ENCODE results near the gene VSTM1.
"Not testable (repeated sequence)": the region's sequence is repeated elsewhere in the genome, so short reads cannot be mapped to it uniquely, and the experiment has no call there.

VSTM1 gene, protein sequence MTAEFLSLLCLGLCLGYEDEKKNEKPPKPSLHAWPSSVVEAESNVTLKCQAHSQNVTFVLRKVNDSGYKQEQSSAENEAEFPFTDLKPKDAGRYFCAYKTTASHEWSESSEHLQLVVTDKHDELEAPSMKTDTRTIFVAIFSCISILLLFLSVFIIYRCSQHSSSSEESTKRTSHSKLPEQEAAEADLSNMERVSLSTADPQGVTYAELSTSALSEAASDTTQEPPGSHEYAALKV

GRCh38 chr19:54063350-54064116 lies at the start of gene VSTM1:
Gene VSTM1 (minus strand): TSS chr19:54063897. CDS start chr19:54063777, 120 bp downstream.
- DNase-seq = no peak

- DNase-seq = no peak
Measured at GRCh38 chr19:54109651-54110050, 46.0 kb upstream of the VSTM1 start.

DNA sequence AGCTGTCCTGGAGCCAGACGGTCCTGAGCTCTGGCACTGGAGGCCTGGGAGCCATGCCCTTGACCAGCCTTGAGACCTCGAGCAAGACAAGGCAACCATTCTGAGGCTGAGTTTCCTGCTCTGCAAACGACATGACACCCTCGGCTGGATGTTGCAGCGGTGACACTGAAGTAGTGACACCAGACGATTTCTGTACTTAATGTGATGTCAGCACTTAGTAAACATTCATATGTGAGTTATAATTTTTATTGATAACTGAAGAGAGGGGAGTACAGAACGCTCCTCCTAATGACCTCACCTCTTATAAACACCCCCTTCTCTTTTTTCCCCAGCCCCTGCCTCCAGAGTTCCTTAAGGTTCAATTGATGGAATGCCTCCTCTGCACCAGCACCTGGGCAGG lies 44.8 kb upstream of the VSTM1 start:
- no peak for DNase-seq

- no peak for DNase-seq
Measured at GRCh38 chr19:54107876-54108490, 44.3 kb upstream of the VSTM1 start.

DNA sequence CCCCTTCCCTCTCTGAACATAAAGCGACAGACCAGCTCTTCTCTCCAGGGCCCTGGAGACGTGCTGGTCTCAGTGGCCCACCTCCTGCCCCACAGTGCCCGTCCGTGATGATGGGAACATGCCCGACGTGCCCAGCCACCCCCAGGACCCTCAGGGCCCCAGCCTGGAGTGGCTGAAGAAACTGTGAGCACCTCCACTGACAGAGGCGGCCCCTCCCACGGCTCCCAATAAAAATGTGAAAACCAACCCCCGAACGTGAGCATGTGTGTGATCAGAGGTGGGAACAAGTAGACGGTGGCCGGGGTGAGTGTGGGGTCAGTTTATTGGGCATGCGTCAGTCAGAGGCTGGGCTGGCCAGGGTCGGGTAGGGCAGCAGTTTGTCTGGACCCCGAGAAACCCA lies 43.0 kb upstream of the VSTM1 start:
- DNase-seq = no peak

GRCh38 chr19:54105796-54106195 lies 42.1 kb upstream of the VSTM1 start:
- DNase-seq = no peak

- DNase-seq = no peak
Measured at GRCh38 chr19:54104998-54105715, 41.5 kb upstream of the VSTM1 start.

GRCh38 chr19:54102421-54103169 lies 38.9 kb upstream of the VSTM1 start, which contains the start of gene NDUFA3:
Gene NDUFA3 (plus strand): TSS chr19:54102855. CDS start chr19:54102879, 24 bp downstream.
- peak; percentile 99 for DNase-seq

DNA sequence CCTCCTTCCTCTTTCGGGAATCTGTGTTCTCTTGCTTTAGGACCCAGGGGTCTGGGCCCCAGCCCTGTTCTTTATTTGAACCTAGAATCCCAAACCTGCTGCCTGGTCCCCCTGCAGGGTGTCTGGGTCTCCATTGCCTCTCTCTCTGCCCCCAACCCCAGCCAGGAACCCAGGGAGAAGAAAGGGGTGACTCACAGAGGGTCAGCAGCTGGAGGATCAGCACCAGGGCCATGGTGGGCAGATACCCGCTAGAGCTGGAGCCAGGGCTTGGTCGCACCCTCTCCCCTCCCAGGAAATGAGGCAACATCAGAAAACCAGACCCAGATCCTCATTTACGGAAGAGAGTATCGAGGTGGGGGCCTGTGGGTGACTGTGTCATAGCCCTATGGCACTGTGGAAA lies 36.9 kb upstream of the VSTM1 start, which contains the start of gene OSCAR:
TSS of gene OSCAR (minus strand) at position 243 of the 400 bp plus-strand sequence. CDS start at position 232, 11 bp downstream.
- DNase-seq = no peak

DNA sequence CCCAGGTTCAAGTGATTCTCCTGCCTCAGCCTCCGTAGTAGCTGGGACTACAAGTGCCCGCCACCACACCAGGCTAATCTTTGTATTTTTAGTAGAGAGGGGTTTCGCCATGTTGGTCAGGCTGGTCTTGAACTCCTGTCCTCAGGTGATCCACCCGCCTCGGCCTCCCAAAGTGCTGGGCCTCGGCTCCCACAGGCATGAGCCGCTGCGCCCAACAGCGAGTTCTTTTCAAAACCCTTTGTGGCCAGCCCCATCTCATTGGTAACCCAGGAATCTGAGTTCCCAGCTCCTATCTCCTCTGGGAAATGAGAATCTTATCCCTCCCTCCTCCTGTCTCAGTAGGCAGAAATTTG lies 36.2 kb upstream of the VSTM1 start:
- DNase-seq = not testable (repeated sequence)

DNA sequence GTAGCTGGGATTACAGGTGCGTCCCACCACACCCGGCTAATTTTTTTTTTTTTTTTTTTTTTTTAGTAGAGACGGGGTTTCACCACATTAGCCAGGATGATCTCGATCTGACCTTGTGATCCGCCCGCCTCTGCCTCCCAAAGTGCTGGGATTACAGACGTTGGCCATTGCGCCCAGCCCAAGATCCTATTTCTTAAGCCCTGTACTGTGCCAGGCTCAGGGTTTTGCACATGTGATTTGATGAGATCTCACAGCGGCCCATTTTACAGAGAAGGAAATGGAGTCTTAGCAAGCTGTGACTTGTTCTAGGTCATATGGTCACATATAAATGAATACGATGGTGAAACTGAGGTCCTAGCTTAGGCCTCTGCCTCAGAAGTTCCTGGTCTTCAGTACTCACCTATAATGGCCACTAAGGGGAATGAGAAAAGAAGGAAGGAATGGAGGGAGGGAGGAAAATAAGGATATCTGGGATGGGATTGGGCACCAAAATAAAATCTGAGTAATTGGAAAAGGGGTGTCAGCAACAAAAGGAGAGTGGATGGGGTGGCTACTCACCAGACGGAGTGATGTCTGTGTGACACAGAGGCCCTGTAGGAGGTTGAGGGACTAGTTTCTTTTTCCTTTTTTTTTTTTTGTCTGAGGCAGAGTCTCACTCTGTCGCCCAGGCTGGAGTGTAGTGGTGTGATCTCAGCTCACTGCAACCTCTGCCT lies 35.6 kb upstream of the VSTM1 start:
- DNase-seq = no peak

- DNase-seq = peak; percentile 11
Measured at GRCh38 chr19:54096617-54097106, 33.0 kb upstream of the VSTM1 start.

DNA sequence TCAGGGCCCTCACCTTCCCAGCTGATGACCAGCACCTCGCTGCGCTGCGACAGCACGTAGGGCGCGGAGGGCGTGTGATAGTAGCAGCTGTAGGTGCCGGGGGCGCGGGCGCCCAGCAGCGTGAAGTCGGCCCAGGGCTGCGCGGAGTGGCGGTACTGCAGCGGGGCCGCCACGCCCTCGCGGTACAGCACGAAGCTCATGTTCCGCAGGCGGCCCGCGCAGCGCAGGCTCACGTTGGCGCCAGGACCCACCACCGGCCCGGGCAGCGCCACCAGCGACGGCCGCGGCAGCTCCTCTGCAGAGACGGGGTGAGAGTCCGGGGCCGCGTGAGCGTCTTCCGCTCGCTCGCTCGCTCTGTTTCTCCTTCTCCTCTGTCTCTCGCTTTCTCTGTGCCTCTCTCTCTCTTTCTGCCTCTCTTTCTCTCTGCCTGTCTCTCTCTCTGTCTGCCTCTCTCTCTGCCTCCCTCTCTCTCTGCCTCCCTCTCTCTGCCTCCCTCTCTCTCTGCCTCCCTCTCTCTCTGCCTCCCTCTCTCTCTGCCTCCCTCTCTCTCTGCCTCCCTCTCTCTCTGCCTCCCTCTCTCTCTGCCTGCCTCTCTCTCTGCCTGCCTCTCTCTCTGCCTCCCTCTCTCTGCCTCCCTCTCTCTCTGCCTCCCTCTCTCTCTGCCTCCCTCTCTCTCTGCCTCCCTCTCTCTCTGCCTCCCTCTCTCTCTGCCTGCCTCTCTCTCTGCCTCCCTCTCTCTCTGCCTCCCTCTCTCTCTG lies 32.3 kb upstream of the VSTM1 start:
- DNase-seq = peak; percentile 44

DNA sequence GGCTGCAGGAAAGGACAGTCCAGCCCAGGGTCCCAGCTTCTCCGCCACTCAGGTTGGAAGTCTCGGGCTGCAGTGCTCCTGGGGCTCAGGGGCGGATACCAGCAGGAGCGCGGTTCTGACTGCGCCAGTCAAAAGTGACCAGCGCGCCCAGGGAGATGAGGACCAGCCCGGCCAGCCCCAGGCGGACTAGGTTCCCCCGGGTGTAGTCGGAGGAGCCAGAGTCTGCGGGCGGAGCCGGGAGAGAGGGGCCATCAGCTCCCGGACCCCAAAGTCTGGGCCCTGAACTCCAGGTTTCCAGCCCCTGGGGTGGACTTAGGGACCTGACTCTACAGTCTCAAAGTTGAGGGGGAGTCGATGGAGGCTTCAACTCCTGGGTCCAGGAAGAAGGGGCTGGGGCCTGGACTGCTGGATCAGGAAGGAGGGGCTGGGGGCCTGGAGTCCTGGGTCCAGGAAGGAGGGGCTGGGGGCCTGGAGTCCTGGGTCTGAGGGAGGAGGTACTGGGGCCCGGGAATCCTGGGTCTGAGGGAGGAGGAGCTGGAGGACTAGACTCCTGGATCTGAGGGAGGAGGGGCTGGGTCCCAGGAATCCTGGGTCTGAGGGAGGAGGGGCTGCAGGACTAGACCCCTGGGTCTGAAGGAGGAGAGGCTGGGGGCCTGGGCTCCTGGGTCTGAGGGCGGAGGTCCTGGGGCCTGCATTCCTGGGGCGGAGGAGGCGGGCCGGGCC lies 31.6 kb upstream of the VSTM1 start:
- DNase-seq = no peak

- DNase-seq = no peak
Measured at GRCh38 chr19:54094426-54095000, 30.8 kb upstream of the VSTM1 start.

GRCh38 chr19:54084410-54084809 lies 20.7 kb upstream of the VSTM1 start:
- DNase-seq = no peak

GRCh38 chr19:54081032-54081431 lies 17.3 kb upstream of the VSTM1 start, which contains the start of gene TARM1:
Gene TARM1 (minus strand): TSS chr19:54081365. CDS start chr19:54081340, 25 bp downstream.
- no peak for DNase-seq

DNA sequence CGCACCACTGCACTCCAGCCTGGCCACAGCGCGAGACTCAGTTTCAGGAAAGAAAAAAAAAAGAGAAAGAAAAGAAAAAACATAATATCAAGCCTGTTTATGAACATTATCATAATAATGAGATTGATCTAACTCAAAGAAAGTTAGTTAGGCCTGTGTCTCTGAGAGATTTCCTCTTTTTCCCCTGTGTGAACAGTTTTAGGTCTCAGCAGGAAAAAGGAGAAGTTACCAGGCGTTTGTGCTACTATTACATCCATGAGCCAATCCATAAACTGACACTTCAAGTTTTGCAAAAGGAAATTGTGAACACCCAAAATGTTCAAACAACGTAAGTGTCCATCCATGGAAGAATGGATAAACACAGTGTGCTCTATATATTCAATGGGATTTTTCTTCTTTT lies 13.6 kb upstream of the VSTM1 start:
- DNase-seq = no peak

GRCh38 chr19:54074851-54075250 lies 11.2 kb upstream of the VSTM1 start:
- no peak for DNase-seq

GRCh38 chr19:54073829-54074228 lies 10.1 kb upstream of the VSTM1 start:
- DNase-seq = no peak
